Measurements from ENCODE around the gene ACER1.

Gene ACER1

GRCh38 chr19:6264803-6265202 lies 68.6 kb downstream of the ACER1 start:
- DNase-seq = no peak

GRCh38 chr19:6263735-6264444 lies 69.5 kb downstream of the ACER1 start:
- DNase-seq = no peak

- no peak for DNase-seq
These were observed 70.1 kb downstream of the ACER1 start for GRCh38 chr19:6263306-6263705.

GRCh38 chr19:6262519-6262918 lies 70.9 kb downstream of the ACER1 start:
- DNase-seq = no peak

GRCh38 chr19:6261883-6262282 lies 71.5 kb downstream of the ACER1 start:
- no peak for DNase-seq

- peak; percentile 44 for DNase-seq
These were observed 72.3 kb downstream of the ACER1 start for GRCh38 chr19:6260912-6261650.

GRCh38 chr19:6260376-6260775 lies 73.0 kb downstream of the ACER1 start:
- no peak for DNase-seq

- DNase-seq = no peak
These were observed 74.0 kb downstream of the ACER1 start for GRCh38 chr19:6259312-6259861.

- DNase-seq = no peak
These were observed 74.5 kb downstream of the ACER1 start for GRCh38 chr19:6258812-6259311.
